Endodermal cell (in vitro differentiated cells): ENCODE results near the gene GNB1. TPM values are rescaled to one million over a fixed set of nuclear protein-coding genes. Genes with fewer than 3 reads are reported as not detected.
"Not testable (repeated sequence)": the region's sequence is repeated elsewhere in the genome, so short reads cannot be mapped to it uniquely, and the experiment has no call there.

ENCODE experiments used
- DNase-seq: peaks from one replicate; pipeline ENCODE4 v3.0.0-alpha.2; 2017
- H3K27ac ChIP-seq: 2 replicates; pipeline ENCODE4 v1.5.1; 2013; ENCODE audit warnings: mild to moderate bottlenecking, low read depth, low read length, moderate library complexity
- H3K27me3 ChIP-seq: 2 replicates; pipeline ENCODE4 v1.6.1; 2013; ENCODE audit warnings: mild to moderate bottlenecking, low read length, moderate library complexity; ENCODE audit not compliant: insufficient read depth, control insufficient read depth, poor library complexity, severe bottlenecking
- H3K36me3 ChIP-seq: 2 replicates; pipeline ENCODE4 v1.7.0; 2013; ENCODE audit warnings: mild to moderate bottlenecking, low read length, moderate library complexity; ENCODE audit not compliant: control insufficient read depth, insufficient read depth
- H3K4me1 ChIP-seq: one replicate; pipeline ENCODE4 v1.7.0; 2013; ENCODE audit warnings: low read length; ENCODE audit not compliant: control insufficient read depth, insufficient read depth
- H3K4me3 ChIP-seq: 2 replicates; pipeline ENCODE4 v1.5.1; 2013; ENCODE audit warnings: mild to moderate bottlenecking, low read length, moderate library complexity
- H3K9ac ChIP-seq: 2 replicates; pipeline ENCODE4 v1.6.1; 2013; ENCODE audit warnings: mild to moderate bottlenecking, low read length, moderate library complexity; ENCODE audit not compliant: poor library complexity, severe bottlenecking; ENCODE audit errors: extremely low read depth
- H3K9me3 ChIP-seq: 2 replicates; pipeline ENCODE4 v1.6.1; 2013; ENCODE audit warnings: mild to moderate bottlenecking, low read length, moderate library complexity; ENCODE audit not compliant: control insufficient read depth
- H3K27ac Mint-ChIP-seq: 2 replicates; pipeline ENCODE4 v1.8.0; 2020; ENCODE audit warnings: mixed read lengths
- H3K27me3 Mint-ChIP-seq: 2 replicates; pipeline ENCODE4 v1.8.0; 2021; ENCODE audit warnings: mild to moderate bottlenecking, mixed read lengths; ENCODE audit not compliant: insufficient read depth
- H3K36me3 Mint-ChIP-seq: 2 replicates; pipeline ENCODE4 v1.8.0; 2020; ENCODE audit warnings: low read depth, mixed read lengths
- H3K4me1 Mint-ChIP-seq: 2 replicates; pipeline ENCODE4 v1.8.0; 2020; ENCODE audit warnings: mixed read lengths
- H3K4me3 Mint-ChIP-seq: 2 replicates; pipeline ENCODE4 v1.8.0; 2020; ENCODE audit warnings: mild to moderate bottlenecking, moderate library complexity, mixed read lengths
- H3K9me3 Mint-ChIP-seq: 2 replicates; pipeline ENCODE4 v1.8.0; 2020; ENCODE audit warnings: mild to moderate bottlenecking, mixed read lengths
- WGBS, 2 experiments: methylation state at CpG; one replicate each; pipeline versions ENCODE4 v1.1.5 to v1.1.7; 2013; ENCODE audit warnings: missing lambda C conversion rate in 2 of 2, mixed read lengths in 1 of 2; ENCODE audit not compliant: insufficient coverage in 1 of 2, insufficient read length in 1 of 2; 5-methylcytosine and 5-hydroxymethylcytosine counted together
- total RNA-seq, 2 donors: library from RNA; stranded (reverse); fragmentation: NEBNext Ultra II Directional in 1 of 2; extraction: Animal tissue kit (Norgen Biotek cat#: 25700) in 1 of 2; gene quantifications; 2 replicates in 1 of 2; 3 replicates in 1 of 2; pipeline ENCODE4 v1.2.1, GENCODE V29; 2021
- TF ChIP-seq, protein P1 (sequence below): fragments of 200-600 bp; sonication (generic); conservative IDR thresholded peaks from 2 replicates; pipeline ENCODE4 v1.5.0; 2021; ENCODE audit warnings: antibody characterized with exemption, mild to moderate bottlenecking

GNB1 gene
- total RNA-seq, 2 donors from 2014 or later: 369 to 371 TPM

DNA sequence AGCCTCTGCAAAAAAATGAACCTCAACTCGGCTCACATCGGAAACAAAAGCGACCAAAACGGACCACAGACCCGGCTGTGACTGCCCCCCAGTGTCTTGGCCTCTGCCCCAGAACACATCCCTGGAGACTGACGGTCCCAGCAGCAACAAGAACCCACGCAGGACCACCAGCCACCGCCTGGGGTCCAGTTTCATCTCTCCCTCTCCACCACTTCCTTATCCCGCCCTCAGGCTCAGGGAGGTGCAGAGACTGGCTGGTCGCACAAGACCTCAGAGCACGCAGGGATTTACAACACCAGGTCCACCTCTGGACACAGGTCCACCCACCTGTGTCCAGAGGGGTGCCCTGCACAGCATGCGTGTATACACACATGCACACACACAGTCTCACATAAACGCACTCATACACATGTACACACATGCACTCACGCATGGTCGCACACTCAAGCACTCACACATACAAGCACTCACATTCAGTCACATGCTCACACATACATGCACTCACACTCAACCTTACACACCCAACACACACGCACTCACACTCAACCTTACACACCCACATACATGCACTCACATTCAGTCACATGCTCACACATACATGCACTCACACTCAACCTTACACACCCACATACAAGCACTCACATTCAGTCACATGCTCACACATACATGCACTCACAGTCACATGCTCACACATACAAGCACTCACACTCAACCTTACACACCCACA lies 46.8 kb upstream of the GNB1 start:
- Histone ChIP-seq H3K4me1 (no peaks in the 10 kb centered on the region), H3K9ac (no peak overlapping the region), H3K4me3 (no peak overlapping the region), H3K27ac (no peak overlapping the region), H3K27me3 (no peaks in the 10 kb centered on the region), H3K36me3 (no peaks in the 10 kb centered on the region), H3K9me3 (no peaks in the 10 kb centered on the region)
- no peaks in the 10 kb centered on the region for H3K4me1 Mint-ChIP-seq
- H3K27ac Mint-ChIP-seq: no peak overlapping the region
- H3K36me3 Mint-ChIP-seq: no peaks in the 10 kb centered on the region
- TF ChIP-seq, protein P1, sequence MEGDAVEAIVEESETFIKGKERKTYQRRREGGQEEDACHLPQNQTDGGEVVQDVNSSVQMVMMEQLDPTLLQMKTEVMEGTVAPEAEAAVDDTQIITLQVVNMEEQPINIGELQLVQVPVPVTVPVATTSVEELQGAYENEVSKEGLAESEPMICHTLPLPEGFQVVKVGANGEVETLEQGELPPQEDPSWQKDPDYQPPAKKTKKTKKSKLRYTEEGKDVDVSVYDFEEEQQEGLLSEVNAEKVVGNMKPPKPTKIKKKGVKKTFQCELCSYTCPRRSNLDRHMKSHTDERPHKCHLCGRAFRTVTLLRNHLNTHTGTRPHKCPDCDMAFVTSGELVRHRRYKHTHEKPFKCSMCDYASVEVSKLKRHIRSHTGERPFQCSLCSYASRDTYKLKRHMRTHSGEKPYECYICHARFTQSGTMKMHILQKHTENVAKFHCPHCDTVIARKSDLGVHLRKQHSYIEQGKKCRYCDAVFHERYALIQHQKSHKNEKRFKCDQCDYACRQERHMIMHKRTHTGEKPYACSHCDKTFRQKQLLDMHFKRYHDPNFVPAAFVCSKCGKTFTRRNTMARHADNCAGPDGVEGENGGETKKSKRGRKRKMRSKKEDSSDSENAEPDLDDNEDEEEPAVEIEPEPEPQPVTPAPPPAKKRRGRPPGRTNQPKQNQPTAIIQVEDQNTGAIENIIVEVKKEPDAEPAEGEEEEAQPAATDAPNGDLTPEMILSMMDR: no peak
- no peak for DNase-seq
- no peak overlapping the region for H3K4me3 Mint-ChIP-seq
- WGBS, 2 experiments: 85 to 89% methylated on average over 13 to 16 of the region's 16 CpGs
- no peaks in the 10 kb centered on the region for H3K27me3 Mint-ChIP-seq
- H3K9me3 Mint-ChIP-seq: peaks cover 12% of the 10 kb centered on the region

GRCh38 chr1:1937061-1937460 lies 46.2 kb upstream of the GNB1 start:
- H3K4me3 Mint-ChIP-seq: no peak overlapping the region
- no peaks in the 10 kb centered on the region for H3K36me3 ChIP-seq
- no peak overlapping the region for H3K27ac Mint-ChIP-seq
- no peaks in the 10 kb centered on the region for H3K36me3 Mint-ChIP-seq
- no peaks in the 10 kb centered on the region for H3K9me3 ChIP-seq
- DNase-seq: no peak
- WGBS, 2 experiments: 86% methylated on average over 10 to 15 of the region's 15 CpGs
- H3K27ac ChIP-seq: no peak overlapping the region
- H3K4me1 Mint-ChIP-seq: no peaks in the 10 kb centered on the region
- no peak overlapping the region for H3K9ac ChIP-seq
- no peak overlapping the region for H3K4me3 ChIP-seq
- H3K27me3 Mint-ChIP-seq: no peaks in the 10 kb centered on the region
- H3K9me3 Mint-ChIP-seq: peaks cover 12% of the 10 kb centered on the region
- no peaks in the 10 kb centered on the region for H3K4me1 ChIP-seq
- H3K27me3 ChIP-seq: no peaks in the 10 kb centered on the region
- TF ChIP-seq, protein P1: no peak

GRCh38 chr1:1934848-1935247 lies 44.0 kb upstream of the GNB1 start:
- not testable (repeated sequence) for H3K36me3 ChIP-seq, H3K4me1 ChIP-seq, H3K9me3 ChIP-seq, H3K36me3 Mint-ChIP-seq, H3K4me3 Mint-ChIP-seq, H3K27ac Mint-ChIP-seq, H3K4me1 Mint-ChIP-seq, H3K9ac ChIP-seq, H3K27ac ChIP-seq, H3K27me3 Mint-ChIP-seq, H3K4me3 ChIP-seq, H3K27me3 ChIP-seq, DNase-seq
- 87% methylated on average over 6 to 19 of the region's 21 CpGs for WGBS, 2 experiments
- H3K9me3 Mint-ChIP-seq: peaks cover 12% of the 10 kb centered on the region
